Thyroid gland (tissue), 4 donors: Measurements from ENCODE around the gene RFPL4A. TPM values are rescaled to one million over a fixed set of nuclear protein-coding genes. Genes with fewer than 3 reads are reported as not detected.

Source experiments
- DNase-seq, 2 donors: peaks; one replicate each; pipeline ENCODE4 v3.0.0-alpha.2; 2019
- H3K27ac ChIP-seq, 3 donors: fragments of 200-600 bp; sonication (generic); 1 replicate in 2 of 3; 2 replicates in 1 of 3; pipeline ENCODE4 v1.5.1; 2016 to 2019; ENCODE audit warnings: mild to moderate bottlenecking in 1 of 3, moderate library complexity in 1 of 3
- H3K27me3 ChIP-seq: fragments of 200-600 bp; sonication (generic); one replicate; pipeline ENCODE4 v1.5.1; 2019
- H3K36me3 ChIP-seq, 2 donors: fragments of 200-600 bp; sonication (generic); one replicate each; pipeline ENCODE4 v1.5.1; 2016 to 2019
- H3K4me1 ChIP-seq, 2 donors: fragments of 200-600 bp; sonication (generic); one replicate each; pipeline ENCODE4 v1.5.1; 2017 to 2019
- H3K4me3 ChIP-seq, 3 donors: fragments of 200-600 bp; sonication (generic); replicated peaks in 1 of 3; 1 replicate in 2 of 3; 2 replicates in 1 of 3; pipeline ENCODE4 v1.5.1; 2016; ENCODE audit warnings: mild to moderate bottlenecking in 1 of 3
- H3K9me3 ChIP-seq: fragments of 200-600 bp; sonication (generic); one replicate; pipeline ENCODE4 v1.5.1; 2017
- POLR2A ChIP-seq, 2 donors: fragments of 450-650 bp; IDR thresholded peaks; one replicate each; pipeline ENCODE4 v1.6.1; 2017; ENCODE audit warnings: antibody characterized with exemption in 2 of 2, mild to moderate bottlenecking in 2 of 2, moderate library complexity in 1 of 2
- WGBS, 2 donors: methylation state at CpG; one replicate each; pipeline ENCODE4 v1.1.5; 2017; 5-methylcytosine and 5-hydroxymethylcytosine counted together
- intact Hi-C: fragments of 100-400 bp; cut with DNase I; formaldehyde crosslinking; loops from one replicate; pipeline ENCODE4 v1.15.1; 2023
- total RNA-seq, 4 donors: library from RNA; depleted of rRNA; stranded (reverse); fragments of >200 nt; gene quantifications; one replicate each; pipeline ENCODE4 v1.2.3, GENCODE V29; 2016
- TF ChIP-seq, protein P1 (sequence below), 6 experiments: fragments of 200-600 bp in 3 of 6; fragments of 450-650 bp in 3 of 6; sonication (generic) in 3 of 6; IDR thresholded peaks; one replicate each; pipeline ENCODE4 v1.5.1; 2016 to 2019; ENCODE audit warnings: antibody characterized with exemption in 6 of 6, mild to moderate bottlenecking in 2 of 6, inconsistent platforms in 1 of 6, moderate library complexity in 1 of 6

The RFPL4A gene
- total RNA-seq, 4 donors from 2014 or later: not detected

DNA sequence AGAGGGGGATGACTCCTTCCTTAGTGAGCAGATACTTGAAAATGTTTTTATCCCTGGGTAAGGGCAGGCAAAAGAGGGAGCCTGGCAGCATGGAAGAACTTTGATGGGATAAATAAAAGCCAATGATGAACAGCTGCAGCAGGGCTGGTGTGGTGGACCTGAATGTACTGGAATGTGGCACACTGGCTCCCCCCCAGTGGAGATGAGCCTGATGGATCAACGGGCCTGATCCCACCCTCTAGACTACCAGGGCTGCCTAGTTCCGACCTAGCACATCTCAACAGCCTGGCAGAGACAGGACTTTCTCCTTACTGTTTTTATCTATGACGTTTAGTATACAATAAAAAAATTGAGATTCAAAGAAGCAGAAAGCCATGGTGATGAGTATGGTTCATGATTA lies 52.4 kb downstream of the RFPL4A start:
- Histone ChIP-seq H3K4me3 (no peak overlapping the region), H3K27ac (no peak overlapping the region), H3K9me3 (no peaks in the 10 kb centered on the region), H3K27me3 (no peaks in the 10 kb centered on the region), H3K36me3 (no peaks in the 10 kb centered on the region), H3K4me1 (no peaks in the 10 kb centered on the region)
- no peak for DNase-seq
- WGBS, 2 donors: 68% methylated on average over 3 of the region's 3 CpGs
- TF ChIP-seq, protein P1, sequence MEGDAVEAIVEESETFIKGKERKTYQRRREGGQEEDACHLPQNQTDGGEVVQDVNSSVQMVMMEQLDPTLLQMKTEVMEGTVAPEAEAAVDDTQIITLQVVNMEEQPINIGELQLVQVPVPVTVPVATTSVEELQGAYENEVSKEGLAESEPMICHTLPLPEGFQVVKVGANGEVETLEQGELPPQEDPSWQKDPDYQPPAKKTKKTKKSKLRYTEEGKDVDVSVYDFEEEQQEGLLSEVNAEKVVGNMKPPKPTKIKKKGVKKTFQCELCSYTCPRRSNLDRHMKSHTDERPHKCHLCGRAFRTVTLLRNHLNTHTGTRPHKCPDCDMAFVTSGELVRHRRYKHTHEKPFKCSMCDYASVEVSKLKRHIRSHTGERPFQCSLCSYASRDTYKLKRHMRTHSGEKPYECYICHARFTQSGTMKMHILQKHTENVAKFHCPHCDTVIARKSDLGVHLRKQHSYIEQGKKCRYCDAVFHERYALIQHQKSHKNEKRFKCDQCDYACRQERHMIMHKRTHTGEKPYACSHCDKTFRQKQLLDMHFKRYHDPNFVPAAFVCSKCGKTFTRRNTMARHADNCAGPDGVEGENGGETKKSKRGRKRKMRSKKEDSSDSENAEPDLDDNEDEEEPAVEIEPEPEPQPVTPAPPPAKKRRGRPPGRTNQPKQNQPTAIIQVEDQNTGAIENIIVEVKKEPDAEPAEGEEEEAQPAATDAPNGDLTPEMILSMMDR (IDR thresholded peaks at IDR 0.05): no peak
- TF ChIP-seq POLR2A (IDR thresholded peaks at IDR 0.05): no peak
- intact Hi-C loops: no loop called here

DNA sequence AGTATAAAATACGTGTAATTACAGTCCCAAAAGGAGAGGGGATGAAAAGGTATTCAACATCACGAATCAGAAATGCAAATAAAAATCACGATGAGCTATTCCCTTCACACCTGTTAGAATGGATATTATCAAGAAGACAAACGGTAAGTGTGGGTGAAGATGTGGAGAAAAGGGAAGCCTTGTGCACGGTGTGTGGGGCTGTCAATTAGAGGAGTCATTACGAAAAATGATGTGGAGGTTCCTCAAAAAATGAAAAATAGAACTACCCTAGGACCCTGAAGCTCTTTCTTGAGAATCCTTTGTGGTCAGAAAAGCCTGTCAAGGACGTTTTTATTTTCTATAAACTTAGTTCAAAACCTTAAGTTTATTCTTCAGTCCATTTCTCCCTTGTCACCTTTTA lies 53.6 kb downstream of the RFPL4A start:
- no peak for DNase-seq
- Histone ChIP-seq H3K4me1 (no peaks in the 10 kb centered on the region), H3K36me3 (no peaks in the 10 kb centered on the region), H3K27ac (no peak overlapping the region), H3K9me3 (no peaks in the 10 kb centered on the region), H3K27me3 (no peaks in the 10 kb centered on the region), H3K4me3 (no peak overlapping the region)
- TF ChIP-seq, protein P1 (IDR thresholded peaks at IDR 0.05): no peak
- no peak for TF ChIP-seq POLR2A (IDR thresholded peaks at IDR 0.05)
- 54 to 59% methylated on average over 7 of the region's 7 CpGs for WGBS, 2 donors
- intact Hi-C loops: no loop called here

Other genes with a start within 250 kb of the RFPL4A start
- not detected for gene SBK2, start 222.0 kb upstream of the RFPL4A start, total RNA-seq
- 10 to 100 TPM in 1 of 4 donors, under 1 TPM in 1, not detected in 2; 0.94 to 14.8 TPM for gene SBK3, start 213.6 kb upstream of the RFPL4A start, total RNA-seq
- 1 to 10 TPM; 4.0 to 7.5 (median 6.6) TPM for gene ZNF579, start 178.2 kb upstream of the RFPL4A start, total RNA-seq
- 10 to 100 TPM in 3 of 4 donors, 1 to 10 TPM in 1; 9.0 to 18.5 (median 14.0) TPM for gene FIZ1, start 159.6 kb upstream of the RFPL4A start, total RNA-seq
- gene ZNF524, start 158.8 kb upstream of the RFPL4A start, total RNA-seq: 10 to 100 TPM; 13.0 to 34.2 (median 28.9) TPM
- gene ZNF865, start 153.4 kb upstream of the RFPL4A start, total RNA-seq: 10 to 100 TPM in 2 of 4 donors, 1 to 10 TPM in 2; 5.5 to 12.6 (median 9.1) TPM
- gene ZNF784, start 134.5 kb upstream of the RFPL4A start, total RNA-seq: 10 to 100 TPM in 1 of 4 donors, 1 to 10 TPM in 3; 5.1 to 10.0 (median 8.7) TPM
- gene ZNF580, start 118.1 kb upstream of the RFPL4A start, total RNA-seq: 10 to 100 TPM; 29.9 to 61.1 (median 44.8) TPM
- gene ZNF581, start 115.4 kb upstream of the RFPL4A start, total RNA-seq: 10 to 100 TPM; 11.1 to 23.9 (median 15.8) TPM
- gene CCDC106, start 110.9 kb upstream of the RFPL4A start, total RNA-seq: 10 to 100 TPM; 11.2 to 23.2 (median 20.7) TPM
- 100 to 1,000 TPM in 1 of 4 donors, 10 to 100 TPM in 3; 68.4 to 115 (median 85.7) TPM for gene U2AF2, start 104.1 kb upstream of the RFPL4A start, total RNA-seq
- 100 to 1,000 TPM in 1 of 4 donors, 10 to 100 TPM in 3; 34.8 to 102 (median 72.2) TPM for gene EPN1, start 83.9 kb upstream of the RFPL4A start, total RNA-seq
- gene NLRP9, start 20.7 kb upstream of the RFPL4A start, total RNA-seq: not detected
- under 1 TPM in 1 of 4 donors, not detected in 3; 0.33 TPM for gene RFPL4AL1, start 10.0 kb downstream of the RFPL4A start, total RNA-seq
- gene NLRP11, start 72.9 kb downstream of the RFPL4A start, total RNA-seq: not detected
- gene NLRP4, start 77.4 kb downstream of the RFPL4A start, total RNA-seq: not detected
- not detected for gene NLRP13, start 173.2 kb downstream of the RFPL4A start, total RNA-seq
- not detected for gene NLRP8, start 188.7 kb downstream of the RFPL4A start, total RNA-seq
- gene NLRP5, start 227.7 kb downstream of the RFPL4A start, total RNA-seq: not detected